Suprapubic skin (tissue), 3 donors: Measurements from ENCODE around the gene TANGO2.

Experiments
- EP300 ChIP-seq: sonication (generic); formaldehyde crosslinking; IDR thresholded peaks from one replicate; pipeline ENCODE4 v1.6.1; 2017; ENCODE audit warnings: antibody characterized with exemption
- TF ChIP-seq, protein P1 (sequence below), 2 donors: fragments of 200-600 bp in 1 of 2; fragments of 450-650 bp in 1 of 2; sonication (generic) in 1 of 2; IDR thresholded peaks; one replicate each; pipeline ENCODE4 v1.5.1; 2016 to 2019; ENCODE audit warnings: antibody characterized with exemption in 2 of 2, mild to moderate bottlenecking in 1 of 2, moderate library complexity in 1 of 2

DNA sequence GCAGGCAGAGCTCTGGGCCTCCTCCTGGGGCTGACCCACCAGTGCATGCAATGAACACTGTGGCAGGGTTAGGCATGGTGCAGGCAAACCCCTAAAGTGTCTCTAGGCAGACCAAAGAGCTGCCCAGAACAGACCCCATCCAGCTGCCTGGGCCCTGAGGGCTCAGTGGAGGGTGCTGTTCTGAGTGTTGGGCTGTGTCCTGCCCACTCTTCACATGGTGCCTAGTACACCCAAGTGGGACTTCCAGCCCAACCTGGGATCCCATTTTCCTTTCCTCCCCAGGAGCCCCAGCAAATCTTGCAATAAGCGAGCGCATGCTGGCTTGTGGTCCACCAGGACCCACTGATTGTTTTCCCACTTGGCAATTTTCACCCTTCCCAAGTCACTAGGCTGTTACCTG, 30.7 kb upstream of the TANGO2 start:
- TF ChIP-seq, protein P1, sequence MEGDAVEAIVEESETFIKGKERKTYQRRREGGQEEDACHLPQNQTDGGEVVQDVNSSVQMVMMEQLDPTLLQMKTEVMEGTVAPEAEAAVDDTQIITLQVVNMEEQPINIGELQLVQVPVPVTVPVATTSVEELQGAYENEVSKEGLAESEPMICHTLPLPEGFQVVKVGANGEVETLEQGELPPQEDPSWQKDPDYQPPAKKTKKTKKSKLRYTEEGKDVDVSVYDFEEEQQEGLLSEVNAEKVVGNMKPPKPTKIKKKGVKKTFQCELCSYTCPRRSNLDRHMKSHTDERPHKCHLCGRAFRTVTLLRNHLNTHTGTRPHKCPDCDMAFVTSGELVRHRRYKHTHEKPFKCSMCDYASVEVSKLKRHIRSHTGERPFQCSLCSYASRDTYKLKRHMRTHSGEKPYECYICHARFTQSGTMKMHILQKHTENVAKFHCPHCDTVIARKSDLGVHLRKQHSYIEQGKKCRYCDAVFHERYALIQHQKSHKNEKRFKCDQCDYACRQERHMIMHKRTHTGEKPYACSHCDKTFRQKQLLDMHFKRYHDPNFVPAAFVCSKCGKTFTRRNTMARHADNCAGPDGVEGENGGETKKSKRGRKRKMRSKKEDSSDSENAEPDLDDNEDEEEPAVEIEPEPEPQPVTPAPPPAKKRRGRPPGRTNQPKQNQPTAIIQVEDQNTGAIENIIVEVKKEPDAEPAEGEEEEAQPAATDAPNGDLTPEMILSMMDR (IDR thresholded peaks at IDR 0.05): no peak
- TF ChIP-seq EP300: no peak
